NAMALWA (cell line): Measurements from ENCODE around the gene FGFR2.
"Not testable (repeated sequence)": the region's sequence is repeated elsewhere in the genome, so short reads cannot be mapped to it uniquely, and the experiment has no call there.

Experiments
- DNase-seq: peaks from one replicate; pipeline ENCODE4 v3.0.0-alpha.2; 2015; ENCODE audit warnings: low spot score

The FGFR2 gene

DNA sequence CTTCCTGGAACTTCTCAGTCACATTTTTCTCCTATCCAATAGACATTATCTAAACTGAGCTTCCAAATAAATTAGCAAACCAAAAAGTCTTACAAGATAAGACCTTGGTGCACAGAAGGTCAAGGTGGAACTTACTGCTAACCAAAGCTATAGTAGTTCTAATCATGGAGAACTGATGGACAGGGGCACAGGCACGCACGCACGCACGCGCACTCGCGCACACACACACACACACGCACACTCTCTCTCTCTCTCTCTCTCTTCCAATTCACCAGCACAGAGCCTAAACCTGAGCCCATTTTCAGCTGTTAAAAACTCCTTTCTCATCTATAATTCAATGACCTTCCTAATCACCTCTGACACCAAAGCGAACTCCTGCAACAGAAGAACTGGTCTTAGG is 7.5 kb downstream of the FGFR2 start:
- no peak for DNase-seq

DNA sequence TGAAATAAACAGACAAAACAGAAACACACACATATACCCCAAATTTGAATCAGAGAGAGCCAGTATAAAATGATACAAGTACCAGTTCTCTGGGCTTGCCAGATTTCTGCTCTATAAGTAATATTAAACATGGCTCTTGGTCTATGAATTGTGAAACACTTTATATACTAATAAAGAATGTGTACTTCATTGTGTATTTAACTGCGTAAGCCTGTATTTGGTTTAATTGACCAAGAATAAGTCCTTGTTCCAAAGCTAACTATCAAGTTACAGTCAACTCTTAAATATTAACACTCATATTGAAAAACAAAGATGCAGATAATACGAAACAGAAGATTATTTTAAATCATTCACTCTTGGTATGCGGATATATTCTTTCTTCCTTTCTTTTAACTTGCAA is 8.7 kb downstream of the FGFR2 start:
- DNase-seq, result no peak

DNA sequence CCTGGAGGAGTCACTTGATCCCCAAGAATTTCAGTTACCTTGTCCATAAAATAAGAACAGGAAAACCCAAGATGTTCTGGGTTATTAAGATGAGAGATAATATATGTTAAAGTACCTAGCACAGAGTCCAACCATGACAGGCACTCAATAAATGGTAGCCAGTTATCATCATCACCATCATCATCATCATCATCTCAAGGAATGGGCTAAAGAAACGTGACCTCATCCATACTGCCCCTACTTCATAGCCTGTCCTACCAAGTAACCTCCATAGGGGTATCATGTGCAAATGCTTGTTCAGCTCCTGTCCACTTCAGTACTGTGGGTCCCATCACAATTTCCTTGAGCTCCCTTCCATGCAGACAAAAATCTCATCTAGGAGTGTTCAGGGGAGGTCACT is 14.4 kb downstream of the FGFR2 start:
- DNase-seq, result no peak

DNA sequence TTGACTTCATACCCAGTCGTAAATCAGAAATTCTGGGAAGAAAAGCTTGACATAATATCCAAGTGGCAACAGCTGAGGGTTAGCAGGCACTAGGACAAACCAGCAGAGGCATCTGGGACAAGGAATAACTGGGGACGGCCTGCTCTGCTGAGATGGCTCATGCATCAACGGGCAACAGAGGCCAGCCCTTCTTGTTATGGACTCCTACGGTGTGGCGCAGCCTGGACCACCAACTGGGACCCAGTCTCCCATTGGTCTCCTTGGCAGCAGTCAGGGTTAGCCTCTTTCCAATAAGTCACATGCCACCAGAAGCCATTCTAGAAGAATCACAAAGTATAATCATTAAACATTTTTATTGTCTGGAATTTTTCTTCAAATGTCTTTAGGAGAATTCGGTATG is 15.0 kb downstream of the FGFR2 start:
- no peak for DNase-seq

DNA sequence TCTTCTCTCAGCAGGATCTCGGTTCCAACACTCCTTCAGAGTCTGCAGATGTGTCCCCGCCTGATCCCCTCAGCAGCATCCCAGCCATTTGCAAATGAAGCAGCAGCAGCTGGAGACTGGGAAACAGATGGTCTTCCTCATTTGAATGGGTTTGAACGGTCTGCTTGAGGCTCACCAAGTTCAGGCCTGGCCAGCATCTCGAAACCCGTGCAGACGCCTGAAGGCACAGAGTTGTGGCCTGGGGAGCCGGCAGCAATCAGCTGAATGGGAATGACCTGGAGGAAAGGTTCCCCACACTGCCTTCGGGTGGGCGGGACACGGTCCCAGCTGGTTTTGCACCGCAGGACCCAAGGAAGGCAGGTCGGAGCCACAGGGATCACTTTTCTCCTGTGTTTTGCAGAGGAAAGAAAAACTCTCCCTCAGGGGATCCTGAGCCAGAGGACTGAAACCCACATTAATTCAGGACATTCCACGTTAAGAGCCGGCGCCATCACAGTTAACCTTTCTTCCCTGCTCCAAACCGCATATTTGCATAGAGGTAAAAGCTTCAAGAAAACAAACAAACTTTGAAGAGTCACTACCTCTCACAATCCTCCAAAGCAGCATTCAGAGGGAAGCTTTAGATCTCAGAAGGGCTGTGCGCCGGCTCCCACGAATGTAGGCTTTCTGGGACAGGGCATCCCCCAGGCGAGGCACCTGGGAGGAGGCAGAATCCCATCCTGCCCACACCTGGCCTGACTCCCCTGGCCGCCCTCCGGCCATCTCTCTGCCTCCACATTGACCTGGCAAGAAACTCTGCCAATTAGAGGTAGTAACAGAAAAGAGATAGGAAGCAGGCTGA is 17.7 kb downstream of the FGFR2 start:
- no peak for DNase-seq

DNA sequence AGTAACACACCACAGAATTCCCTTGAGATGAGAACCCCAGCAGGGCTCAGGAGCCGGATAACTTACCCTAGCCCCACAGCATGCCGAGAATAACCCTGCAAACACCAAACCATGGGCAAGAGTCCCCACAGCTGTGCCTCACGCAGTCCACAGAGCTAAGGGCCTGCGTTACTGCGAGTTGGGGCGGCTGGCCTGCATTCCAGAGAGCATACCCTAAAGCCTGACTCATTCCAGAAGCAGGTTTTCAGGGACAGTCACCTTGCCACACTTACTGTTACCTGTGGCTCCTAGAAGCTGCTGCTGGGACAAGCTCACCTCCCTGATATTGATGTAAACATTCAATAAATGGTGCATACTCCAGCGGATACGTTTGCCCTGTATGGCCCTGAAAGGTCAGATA is 18.6 kb downstream of the FGFR2 start:
- peak; percentile 13 for DNase-seq

DNA sequence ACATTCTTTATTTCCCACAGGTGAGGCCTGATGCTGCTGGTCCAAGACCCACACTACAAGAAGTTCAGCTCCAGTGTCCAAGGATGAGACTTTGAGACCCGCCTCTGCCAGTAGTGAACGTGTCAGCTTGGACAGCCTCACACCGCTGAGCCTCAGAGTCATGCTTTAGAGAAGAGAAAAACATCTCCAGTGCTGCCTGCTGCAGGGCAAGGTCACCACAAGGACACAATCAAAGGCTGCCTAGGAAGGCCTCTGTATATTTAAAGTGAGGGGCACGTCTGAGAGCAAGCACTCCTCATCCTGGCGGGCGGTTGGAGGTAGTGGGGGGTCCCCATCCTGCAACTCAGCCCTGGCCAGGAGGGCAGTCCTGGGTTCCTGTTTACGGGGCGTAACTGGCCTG is 19.3 kb downstream of the FGFR2 start:
- no peak for DNase-seq

DNA sequence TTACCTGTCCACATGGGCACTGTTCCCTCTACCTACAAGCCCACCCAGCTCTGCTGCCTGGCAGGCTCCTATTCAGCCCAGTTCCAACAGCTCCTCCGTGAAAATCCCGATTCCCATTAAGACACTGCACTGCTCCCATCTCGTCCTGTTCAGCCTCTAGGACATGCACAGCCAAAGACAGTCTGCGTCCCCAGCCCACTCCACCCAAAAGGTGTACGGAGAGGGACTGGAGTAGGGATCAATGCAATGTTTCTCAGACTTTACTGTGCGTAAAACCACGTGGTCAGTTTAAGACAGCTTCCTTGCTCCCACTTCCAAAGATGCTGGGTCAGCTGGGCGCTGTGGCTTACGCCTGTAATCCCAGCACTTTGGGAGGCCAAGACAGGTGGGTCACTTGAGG is 19.9 kb downstream of the FGFR2 start:
- no peak for DNase-seq

DNA sequence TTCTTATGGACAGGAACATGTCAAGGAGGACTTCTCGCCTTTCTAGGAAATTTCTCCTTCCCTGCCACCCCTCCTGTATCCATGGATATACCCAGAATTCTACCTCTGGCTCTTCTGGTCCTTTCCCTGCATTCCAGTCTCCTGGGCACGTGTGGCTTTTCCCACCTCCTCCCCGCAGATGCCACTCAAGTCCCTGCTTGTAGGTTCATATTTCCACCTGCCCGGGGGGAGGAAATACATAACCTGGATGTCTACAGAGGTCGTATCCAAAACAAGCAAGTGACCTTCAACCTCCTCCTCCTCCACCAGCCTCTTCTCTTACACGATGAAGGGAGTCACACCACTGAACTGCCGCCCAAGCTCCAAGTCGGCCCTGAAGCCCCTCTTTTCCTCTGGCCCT is 20.7 kb downstream of the FGFR2 start:
- DNase-seq, result no peak

DNA sequence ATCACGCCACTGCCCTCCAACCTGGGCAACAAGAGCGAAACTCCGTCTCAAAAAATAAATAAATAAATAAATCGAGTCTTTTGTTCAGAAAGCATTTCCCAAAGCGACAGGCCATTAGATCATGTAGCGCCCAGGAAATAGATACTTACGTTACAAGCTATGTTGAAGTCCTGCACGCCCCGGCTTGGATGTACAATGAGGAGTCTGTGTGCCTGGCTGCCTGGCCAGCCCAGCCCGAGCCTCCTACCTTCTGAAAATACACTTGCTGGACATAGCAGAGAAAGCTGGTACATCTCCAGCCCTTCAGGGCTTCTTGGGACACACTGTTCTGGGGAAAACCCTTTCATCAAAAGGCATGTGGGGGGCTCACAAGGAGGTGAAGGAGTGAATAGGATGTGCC is 22.1 kb downstream of the FGFR2 start:
- DNase-seq, result no peak

DNA sequence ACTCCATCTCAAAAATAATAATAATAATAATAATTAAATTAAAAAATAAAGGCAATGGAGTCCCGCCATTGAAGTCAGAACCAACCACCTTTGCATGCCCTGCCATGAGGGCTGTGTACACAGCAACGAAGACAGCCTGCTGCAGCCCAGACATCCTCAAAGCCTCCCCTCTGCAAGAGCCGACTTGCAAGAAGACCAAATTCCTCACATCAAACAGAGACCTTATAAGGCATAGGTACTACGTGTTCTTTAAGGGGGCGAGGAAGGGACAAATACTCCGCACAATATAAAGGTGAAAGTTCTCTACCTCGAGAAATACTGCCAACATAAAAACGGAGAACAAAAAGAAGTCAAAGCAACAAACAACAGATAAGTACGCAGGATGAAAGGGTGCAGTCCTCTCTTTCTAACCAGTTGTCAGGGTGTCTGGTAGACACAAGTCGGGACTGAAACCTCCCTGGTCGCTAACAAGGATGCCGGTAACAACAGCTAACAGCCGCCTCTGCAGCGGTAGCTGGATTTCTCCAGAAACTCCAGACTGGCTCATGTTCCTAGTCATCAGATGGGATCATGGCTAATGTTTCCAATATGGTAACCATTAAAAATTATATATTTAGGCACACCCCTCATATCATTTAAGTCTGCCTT is 23.6 kb downstream of the FGFR2 start:
- DNase-seq, result no peak

DNA sequence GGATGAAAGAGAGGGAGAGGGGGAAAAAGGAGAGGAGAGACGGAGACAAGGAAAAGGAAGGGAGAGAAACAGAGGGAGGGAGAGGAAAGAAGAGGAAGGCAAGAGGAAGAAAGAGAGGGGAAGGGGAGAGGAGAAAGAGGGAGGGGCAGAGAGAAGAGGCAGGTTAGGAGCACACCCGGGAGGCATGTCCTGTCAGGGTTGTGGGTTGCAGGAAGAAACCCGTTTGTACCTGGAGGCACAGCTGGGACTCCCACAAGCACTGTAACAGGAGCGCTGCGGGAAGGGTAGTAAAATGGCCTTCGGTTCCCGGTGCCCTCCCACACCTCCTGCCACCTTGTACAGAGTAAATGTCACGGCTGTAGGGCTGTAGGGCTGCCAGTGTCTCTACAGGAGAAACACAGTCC is 24.7 kb downstream of the FGFR2 start:
- no peak for DNase-seq

DNA sequence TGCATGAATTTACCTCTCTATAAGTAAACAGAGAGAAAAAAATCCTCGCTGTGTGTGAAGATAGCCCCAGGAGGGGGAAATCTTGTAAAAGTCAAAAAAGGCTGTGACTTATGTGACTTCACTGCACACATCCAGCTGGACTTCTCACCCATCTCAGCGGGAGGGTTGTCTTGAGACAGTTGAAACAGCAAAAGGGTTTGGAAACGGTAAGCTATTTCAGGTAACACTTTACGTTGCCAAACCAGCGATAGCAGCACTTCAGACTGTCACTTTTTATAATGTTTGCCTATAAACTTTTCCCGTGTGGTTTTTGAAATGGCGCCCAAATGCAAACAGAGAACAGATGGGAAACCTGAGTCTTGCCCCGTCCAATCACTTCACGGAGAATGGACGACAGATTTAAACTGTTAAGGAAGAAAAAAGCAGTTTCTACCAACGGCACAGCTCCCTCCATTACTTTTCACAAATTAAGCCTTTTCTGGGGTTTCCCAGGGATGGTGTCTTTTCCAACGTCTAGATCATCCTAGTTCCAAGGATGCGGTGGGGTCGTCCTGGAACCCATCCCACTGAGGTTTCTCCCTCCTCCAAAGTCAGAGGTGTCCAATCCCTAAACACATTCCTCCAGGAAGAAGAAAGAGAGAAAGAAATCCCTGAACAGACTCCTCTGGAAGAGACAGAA is 25.2 kb downstream of the FGFR2 start:
- DNase-seq, result no peak

DNA sequence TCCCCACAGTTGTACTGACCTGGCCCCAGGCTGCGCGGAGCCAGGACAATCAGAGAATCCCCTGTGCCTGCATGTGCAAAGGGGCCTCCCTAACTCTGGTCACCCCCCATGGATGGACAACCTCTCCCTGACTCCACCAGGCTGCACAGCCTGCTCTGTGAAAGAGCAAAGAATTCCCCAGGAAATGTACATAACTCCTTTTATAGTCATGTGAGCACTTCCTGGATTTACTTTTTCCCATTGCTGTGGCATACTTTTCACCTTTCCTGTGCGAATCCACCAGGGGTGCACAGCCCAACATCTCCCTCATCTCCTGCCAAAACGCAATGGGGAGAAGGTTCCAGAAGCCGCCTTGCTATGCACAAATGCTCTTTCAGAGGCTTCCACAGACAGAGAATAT is 27.9 kb downstream of the FGFR2 start:
- DNase-seq, result no peak

DNA sequence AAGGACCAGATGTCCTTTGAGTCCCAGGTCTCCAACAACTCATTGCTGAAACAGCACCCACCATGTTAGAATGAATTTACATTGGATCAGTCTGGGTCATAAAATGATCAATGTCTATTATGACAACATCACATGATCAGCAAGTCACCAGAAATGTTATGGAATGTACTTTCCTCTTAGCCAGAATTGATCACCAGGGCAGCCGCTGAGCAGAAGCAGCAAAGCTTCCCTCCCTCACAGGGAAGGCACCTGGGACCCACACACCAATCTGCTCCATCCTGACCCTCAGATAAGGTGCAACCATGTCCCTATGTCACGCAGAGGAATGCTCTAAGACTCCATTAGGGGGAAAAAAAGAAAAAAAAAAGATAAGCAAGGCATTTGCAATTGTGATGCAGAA is 30.0 kb downstream of the FGFR2 start:
- no peak for DNase-seq

DNA sequence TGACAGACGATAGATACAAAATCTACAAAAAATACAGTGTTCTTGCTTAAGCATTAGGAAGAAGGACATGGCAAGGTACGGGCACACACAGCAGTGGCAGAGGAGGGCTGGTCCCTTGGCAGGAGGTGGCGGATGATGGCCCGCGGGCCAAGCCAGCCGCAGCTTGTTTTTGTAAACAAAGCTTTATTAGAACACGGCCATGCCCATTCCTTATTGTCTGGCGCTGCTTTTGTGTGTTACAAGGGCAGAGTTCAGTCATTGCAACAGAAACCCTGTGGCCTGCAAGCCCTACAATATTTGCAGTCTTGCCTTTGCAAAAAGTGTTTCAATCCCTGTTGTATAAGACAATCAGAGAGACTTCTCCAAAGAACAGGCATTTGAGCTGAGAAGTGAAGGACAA is 30.7 kb downstream of the FGFR2 start:
- no peak for DNase-seq

DNA sequence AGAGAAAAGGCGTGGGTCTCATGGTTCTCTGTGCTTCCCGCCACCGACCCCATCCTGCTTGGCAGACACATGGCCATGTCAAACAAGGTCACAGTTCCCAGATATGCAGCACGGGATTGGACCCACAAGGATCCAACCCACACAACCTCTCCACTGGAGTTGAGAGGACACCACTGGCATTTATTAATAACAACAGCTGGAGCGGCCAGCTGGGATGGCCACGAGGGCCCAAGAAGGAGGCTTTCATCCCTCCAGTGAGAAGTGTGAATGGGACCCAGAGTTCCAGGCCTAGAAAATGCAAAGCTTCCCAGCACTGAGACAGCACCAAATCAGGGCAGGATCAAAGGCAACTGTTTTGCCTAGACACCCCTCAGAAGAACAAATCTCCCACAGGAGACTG is 31.5 kb downstream of the FGFR2 start:
- no peak for DNase-seq

DNA sequence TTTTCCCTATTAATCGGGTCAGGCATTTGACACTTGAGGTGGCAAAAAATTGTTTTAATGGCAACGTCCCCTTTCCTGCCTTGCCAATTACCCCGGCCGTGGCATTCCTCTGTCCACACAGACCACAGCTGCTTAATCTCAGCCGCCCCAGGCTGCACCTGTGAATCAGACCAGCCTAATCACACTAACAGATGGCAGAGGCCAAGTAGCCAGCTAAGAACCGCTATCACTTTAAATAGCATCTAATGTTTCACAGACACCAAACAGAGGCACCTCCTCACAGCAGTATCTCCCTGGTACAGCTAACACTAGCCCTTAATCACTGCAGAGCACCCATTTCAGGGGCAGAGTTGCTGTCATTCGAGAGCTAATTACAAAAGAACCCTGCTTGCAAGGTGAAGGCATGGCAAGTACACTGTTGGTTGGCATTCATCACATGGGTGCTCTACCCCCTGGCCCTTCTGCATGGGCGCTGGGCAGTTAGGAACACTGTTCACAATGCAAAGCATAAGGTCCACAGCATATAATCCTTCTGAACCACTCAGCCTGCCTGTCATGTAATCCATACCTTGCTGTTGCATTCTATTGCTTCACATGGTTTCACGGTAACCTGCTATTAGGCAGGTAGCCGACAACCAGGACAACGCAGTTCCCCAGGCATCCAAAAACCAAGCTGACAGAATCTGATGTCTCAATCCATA is 38.8 kb downstream of the FGFR2 start:
- no peak for DNase-seq

DNA sequence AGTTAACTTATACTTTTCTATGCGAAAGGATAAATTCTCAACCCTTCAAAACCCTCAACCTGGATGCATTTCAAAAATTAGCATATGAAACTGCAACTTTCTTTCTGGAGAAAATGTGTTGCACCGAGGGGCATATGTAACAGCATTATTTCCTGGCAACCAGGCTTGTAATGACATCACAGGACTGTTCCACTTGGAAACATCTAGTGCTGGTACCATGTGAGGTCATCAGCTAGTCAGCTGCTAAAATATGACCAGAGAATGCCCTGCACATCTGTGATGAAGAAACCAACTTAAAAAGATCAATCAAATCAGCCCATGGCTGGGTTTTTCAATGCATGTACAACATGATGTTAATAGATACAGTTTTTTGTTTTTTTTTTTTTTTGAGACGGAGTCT is 40.0 kb downstream of the FGFR2 start:
- DNase-seq, result no peak

DNA sequence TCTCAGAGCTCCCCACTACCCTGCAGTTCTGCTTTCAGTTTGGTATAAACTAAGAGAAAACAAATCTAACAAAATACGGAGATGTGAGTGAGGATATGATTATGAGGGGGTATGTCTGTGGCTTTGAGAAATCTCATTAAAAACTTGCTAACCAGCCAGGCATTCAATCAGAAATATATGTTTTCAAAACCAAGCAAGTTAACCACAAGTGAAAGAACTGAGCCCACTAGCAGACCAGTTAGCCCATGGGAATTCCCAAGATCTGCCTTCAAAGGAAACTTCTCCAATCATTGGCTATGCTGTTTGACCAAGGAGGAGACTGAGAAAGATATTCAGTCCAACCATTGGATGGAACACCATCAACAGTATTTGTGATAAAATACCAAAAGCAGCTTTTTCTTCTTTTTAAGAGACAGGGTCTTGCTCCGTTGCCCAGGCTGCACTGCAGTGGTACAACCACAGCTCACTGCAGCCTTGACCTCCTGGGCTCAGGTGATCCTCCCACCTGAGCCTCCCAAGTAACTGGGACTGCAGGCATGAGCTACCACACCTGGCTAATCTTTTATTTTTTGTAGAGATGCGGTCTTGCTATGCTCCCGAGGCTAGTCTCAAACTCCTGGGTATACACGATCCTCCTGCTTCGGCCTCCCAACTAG is 41.2 kb downstream of the FGFR2 start:
- no peak for DNase-seq

DNA sequence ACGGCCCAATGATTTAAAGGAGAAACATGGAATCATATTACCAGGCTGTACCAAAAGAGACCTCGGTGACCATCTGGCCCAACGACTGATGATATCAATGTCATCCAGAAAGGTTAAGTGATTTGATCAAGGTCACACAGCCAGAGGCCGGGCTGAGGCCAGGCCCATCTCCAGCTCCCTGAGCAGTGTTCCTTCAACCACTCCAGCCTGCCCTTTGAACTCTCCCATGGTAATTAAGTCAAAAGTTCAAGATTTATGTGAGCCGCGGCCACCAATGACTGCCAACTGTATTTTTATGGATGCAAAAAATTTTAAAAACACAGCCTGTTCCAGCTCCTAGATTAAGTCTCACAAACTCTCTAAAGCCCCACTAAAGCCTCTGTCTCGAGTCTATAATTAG is 41.8 kb downstream of the FGFR2 start:
- DNase-seq, result no peak

DNA sequence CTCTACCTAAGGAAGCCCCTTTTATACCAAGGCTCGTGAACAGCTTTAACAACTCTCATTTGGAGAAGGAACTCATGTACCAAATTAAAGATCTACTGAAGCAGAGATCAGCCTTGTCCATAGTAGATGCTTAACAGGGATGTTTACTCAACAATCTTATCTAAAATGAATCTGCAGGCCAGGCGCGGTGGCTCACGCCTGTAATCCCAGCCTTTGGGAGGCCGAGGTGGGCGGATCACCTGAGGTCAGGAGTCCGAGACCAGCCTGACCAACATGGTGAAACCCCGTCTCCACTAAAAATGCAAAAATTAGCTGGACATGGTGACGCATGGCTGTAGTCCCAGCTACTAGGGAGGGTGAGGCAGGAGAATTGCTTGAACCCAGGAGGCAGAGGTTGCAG is 43.3 kb downstream of the FGFR2 start:
- DNase-seq, result not testable (repeated sequence)
